GM23338 (cell line): Measurements from ENCODE around the gene SPAG16. TPM values are rescaled to one million over a fixed set of nuclear protein-coding genes. Genes with fewer than 3 reads are reported as not detected.

Experiments used
- ATAC-seq: fragments of 200-7000 bp; cut with Tn5 transposase; 3 replicates; pipeline ENCODE4 v1.9.1; 2020
- DNase-seq: peaks from one replicate; pipeline ENCODE4 v3.0.0-alpha.2; 2015; ENCODE audit warnings: low spot score
- H2AFZ ChIP-seq: fragments of 200-600 bp; sonication (generic); 2 replicates; pipeline ENCODE4 v1.8.0; 2016; ENCODE audit warnings: antibody characterized with exemption, mild to moderate bottlenecking, moderate library complexity
- H3F3A ChIP-seq: fragments of 200-600 bp; sonication (generic); replicated peaks from 2 replicates; pipeline ENCODE4 v1.8.0; 2017; ENCODE audit warnings: antibody characterized with exemption, mixed run types, low read depth
- H3K27ac ChIP-seq: fragments of 200-600 bp; sonication (generic); 2 replicates; pipeline ENCODE4 v1.6.1; 2016; ENCODE audit warnings: low read depth
- H3K27me3 ChIP-seq: fragments of 200-600 bp; sonication (generic); 2 replicates; pipeline ENCODE4 v1.8.0; 2016; ENCODE audit warnings: mild to moderate bottlenecking, mixed run types, moderate library complexity; ENCODE audit not compliant: insufficient read depth
- H3K36me3 ChIP-seq: fragments of 200-600 bp; sonication (generic); 2 replicates; pipeline ENCODE4 v1.8.0; 2016; ENCODE audit warnings: mild to moderate bottlenecking; ENCODE audit not compliant: insufficient read depth
- H3K4me1 ChIP-seq: fragments of 200-600 bp; sonication (generic); 2 replicates; pipeline ENCODE4 v1.8.0; 2016; ENCODE audit warnings: mild to moderate bottlenecking, moderate library complexity; ENCODE audit not compliant: insufficient read depth
- H3K4me2 ChIP-seq: fragments of 200-600 bp; sonication (generic); 2 replicates; pipeline ENCODE4 v1.7.1; 2017; ENCODE audit warnings: mixed run types
- H3K4me3 ChIP-seq: fragments of 200-600 bp; sonication (generic); 2 replicates; pipeline ENCODE4 v1.6.1; 2016; ENCODE audit warnings: mixed run types
- H3K79me2 ChIP-seq: fragments of 200-600 bp; sonication (generic); replicated peaks from 2 replicates; pipeline ENCODE4 v1.8.0; 2017; ENCODE audit warnings: mild to moderate bottlenecking; ENCODE audit not compliant: insufficient read depth
- H3K9me2 ChIP-seq: fragments of 200-600 bp; sonication (generic); 2 replicates; pipeline ENCODE4 v1.8.0; 2017; ENCODE audit not compliant: insufficient read depth
- H4K20me1 ChIP-seq: fragments of 200-600 bp; sonication (generic); replicated peaks from 2 replicates; pipeline ENCODE4 v1.8.0; 2017; ENCODE audit warnings: mild to moderate bottlenecking; ENCODE audit not compliant: insufficient read depth
- H3K27ac Mint-ChIP-seq: 2 replicates; pipeline ENCODE4 v1.8.0; 2020; ENCODE audit warnings: inconsistent platforms, mild to moderate bottlenecking, moderate library complexity, mixed read lengths
- H3K27me3 Mint-ChIP-seq: 3 replicates; pipeline ENCODE4 v1.8.0; 2022; ENCODE audit warnings: low read depth, mild to moderate bottlenecking, moderate library complexity, mixed read lengths, inconsistent platforms; ENCODE audit not compliant: insufficient read depth, poor library complexity
- H3K36me3 Mint-ChIP-seq: 3 replicates; pipeline ENCODE4 v1.8.0; 2021; ENCODE audit warnings: low read depth, mild to moderate bottlenecking, inconsistent platforms, moderate library complexity, mixed read lengths
- H3K4me1 Mint-ChIP-seq: 3 replicates; pipeline ENCODE4 v1.8.0; 2020; ENCODE audit warnings: mild to moderate bottlenecking, inconsistent platforms, mixed read lengths
- H3K4me3 Mint-ChIP-seq: 3 replicates; pipeline ENCODE4 v1.8.0; 2021; ENCODE audit warnings: moderate library complexity, mild to moderate bottlenecking, inconsistent platforms, mixed read lengths
- H3K9me3 Mint-ChIP-seq: 3 replicates; pipeline ENCODE4 v1.8.0; 2020; ENCODE audit warnings: moderate library complexity, mild to moderate bottlenecking, inconsistent platforms, mixed read lengths
- CREB1 ChIP-seq: fragments of 250-450 bp; sonication (Bioruptor Pico); IDR thresholded peaks from 2 replicates; pipeline ENCODE4 v1.5.0; 2020; ENCODE audit warnings: low read depth, mild to moderate bottlenecking, moderate library complexity
- EZH2 ChIP-seq: fragments of 200-600 bp; sonication (generic); IDR thresholded peaks from one replicate; pipeline ENCODE4 v1.8.0; 2017; ENCODE audit warnings: antibody characterized with exemption, mild to moderate bottlenecking, low read depth; ENCODE audit not compliant: unreplicated experiment
- EZH2phosphoT487 ChIP-seq: fragments of 200-600 bp; sonication (generic); IDR thresholded peaks from one replicate; pipeline ENCODE4 v1.8.1; 2018; ENCODE audit warnings: antibody characterized with exemption; ENCODE audit not compliant: unreplicated experiment
- JUNB ChIP-seq: IDR thresholded peaks from one replicate; pipeline ENCODE4 v1.6.1; 2016; ENCODE audit warnings: antibody characterized with exemption; ENCODE audit not compliant: unreplicated experiment
- NANOG ChIP-seq: IDR thresholded peaks from 2 replicates; pipeline ENCODE4 v1.6.1; 2016; ENCODE audit warnings: antibody characterized with exemption, borderline replicate concordance
- POLR2AphosphoS5 ChIP-seq: IDR thresholded peaks from 2 replicates; pipeline ENCODE4 v1.6.1; 2016; ENCODE audit warnings: antibody characterized with exemption, low read depth
- STAT1 ChIP-seq: IDR thresholded peaks from one replicate; pipeline ENCODE4 v1.6.1; 2016; ENCODE audit warnings: antibody characterized with exemption; ENCODE audit not compliant: unreplicated experiment
- ZNF114 ChIP-seq: fragments of 250-450 bp; sonication (Bioruptor Pico); IDR thresholded peaks from 2 replicates; pipeline ENCODE4 v1.5.0; 2020; ENCODE audit warnings: mild to moderate bottlenecking, moderate library complexity
- ZNF331 ChIP-seq: fragments of 250-450 bp; sonication (Bioruptor Pico); IDR thresholded peaks from 2 replicates; pipeline ENCODE4 v1.5.0; 2020; ENCODE audit warnings: low read depth, mild to moderate bottlenecking, moderate library complexity
- polyA plus RNA-seq: library from polyadenylated mRNA; unstranded; fragments of >200 nt; fragmentation: Nextera tagmentation; extraction: Ambion mirVana; gene quantifications from 2 replicates; pipeline ENCODE4 v1.2.1, GENCODE V29; 2016
- total RNA-seq: library from RNA; depleted of rRNA; stranded (reverse); fragments of >200 nt; shearing (Covaris generic); gene quantifications from 2 replicates; pipeline ENCODE4 v1.2.3, GENCODE V29; 2014
- TF ChIP-seq, protein P1 (sequence below): IDR thresholded peaks from 2 replicates; pipeline ENCODE4 v1.6.1; 2016; ENCODE audit warnings: antibody characterized with exemption
- TF ChIP-seq, protein P2 (sequence below): IDR thresholded peaks from one replicate; pipeline ENCODE4 v1.6.1; 2018; ENCODE audit warnings: antibody characterized with exemption; ENCODE audit not compliant: unreplicated experiment
- TF ChIP-seq, protein P3 (sequence below), 2 experiments: fragments of 200-600 bp in 1 of 2; sonication (generic) in 1 of 2; conservative IDR thresholded peaks; 2 replicates each; pipeline versions ENCODE4 v1.5.1 to v1.6.1; 2016 to 2017; ENCODE audit warnings: antibody characterized with exemption in 2 of 2, low read depth in 2 of 2, mild to moderate bottlenecking in 2 of 2, moderate library complexity in 1 of 2

The SPAG16 gene
- total and polyA plus RNA-seq, 2 experiments from 2014 or later, result 19.7 to 47.8 TPM

DNA sequence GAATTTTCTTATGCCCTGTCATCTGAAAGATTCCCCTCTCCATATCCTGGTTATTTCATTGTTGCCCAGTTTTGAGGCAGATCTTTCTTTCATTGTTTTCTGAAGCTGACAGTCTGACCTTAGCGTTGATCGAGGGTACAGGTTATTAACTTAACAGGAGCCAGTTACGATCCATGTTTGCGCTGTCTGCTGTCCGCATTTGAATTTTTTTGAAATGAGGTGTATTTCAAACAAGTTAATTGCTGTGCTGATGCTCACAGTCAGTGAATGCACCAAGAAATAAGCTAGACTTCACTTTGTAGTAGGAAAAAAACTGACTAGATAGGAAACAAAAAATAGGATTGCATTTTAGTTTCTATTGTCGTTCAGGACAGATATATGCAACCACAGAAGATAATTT is 34.8 kb upstream of the SPAG16 start:
- Mint-ChIP-seq H3K4me1 (peaks cover 10% of the 10 kb centered on the region; the same call in 2 of the 3 replicates), H3K4me3 (no peak overlapping the region), H3K9me3 (no peaks in the 10 kb centered on the region), H3K36me3 (no peaks in the 10 kb centered on the region), H3K27ac (no peak overlapping the region; the same call in 1 of the 2 replicates), H3K27me3 (no peaks in the 10 kb centered on the region)
- Histone ChIP-seq H3K4me2 (no peak overlapping the region), H3K4me3 (no peak overlapping the region), H3K4me1 (peaks cover 8% of the 10 kb centered on the region), H4K20me1 (no peaks in the 10 kb centered on the region), H3K27ac (no peak overlapping the region), H3K36me3 (no peaks in the 10 kb centered on the region), H3K79me2 (no peaks in the 10 kb centered on the region), H3K27me3 (no peaks in the 10 kb centered on the region), H3K9me2 (no peaks in the 10 kb centered on the region), H3F3A (no peaks in the 10 kb centered on the region), H2AFZ (no peak overlapping the region)
- ATAC-seq (no peak), DNase-seq (no peak)
- no peak for TF ChIP-seq ZNF331 (CRISPR knock-in tag)
- no peak for TF ChIP-seq JUNB
- TF ChIP-seq CREB1, result no peak
- TF ChIP-seq, protein P1, sequence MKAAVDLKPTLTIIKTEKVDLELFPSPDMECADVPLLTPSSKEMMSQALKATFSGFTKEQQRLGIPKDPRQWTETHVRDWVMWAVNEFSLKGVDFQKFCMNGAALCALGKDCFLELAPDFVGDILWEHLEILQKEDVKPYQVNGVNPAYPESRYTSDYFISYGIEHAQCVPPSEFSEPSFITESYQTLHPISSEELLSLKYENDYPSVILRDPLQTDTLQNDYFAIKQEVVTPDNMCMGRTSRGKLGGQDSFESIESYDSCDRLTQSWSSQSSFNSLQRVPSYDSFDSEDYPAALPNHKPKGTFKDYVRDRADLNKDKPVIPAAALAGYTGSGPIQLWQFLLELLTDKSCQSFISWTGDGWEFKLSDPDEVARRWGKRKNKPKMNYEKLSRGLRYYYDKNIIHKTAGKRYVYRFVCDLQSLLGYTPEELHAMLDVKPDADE, result no peak
- TF ChIP-seq EZH2, result no peak
- no peak for TF ChIP-seq POLR2AphosphoS5
- no peak for TF ChIP-seq STAT1
- no peak for TF ChIP-seq ZNF114 (CRISPR knock-in tag)
- TF ChIP-seq EZH2phosphoT487, result no peak
- no peak for TF ChIP-seq NANOG
- TF ChIP-seq, protein P2, sequence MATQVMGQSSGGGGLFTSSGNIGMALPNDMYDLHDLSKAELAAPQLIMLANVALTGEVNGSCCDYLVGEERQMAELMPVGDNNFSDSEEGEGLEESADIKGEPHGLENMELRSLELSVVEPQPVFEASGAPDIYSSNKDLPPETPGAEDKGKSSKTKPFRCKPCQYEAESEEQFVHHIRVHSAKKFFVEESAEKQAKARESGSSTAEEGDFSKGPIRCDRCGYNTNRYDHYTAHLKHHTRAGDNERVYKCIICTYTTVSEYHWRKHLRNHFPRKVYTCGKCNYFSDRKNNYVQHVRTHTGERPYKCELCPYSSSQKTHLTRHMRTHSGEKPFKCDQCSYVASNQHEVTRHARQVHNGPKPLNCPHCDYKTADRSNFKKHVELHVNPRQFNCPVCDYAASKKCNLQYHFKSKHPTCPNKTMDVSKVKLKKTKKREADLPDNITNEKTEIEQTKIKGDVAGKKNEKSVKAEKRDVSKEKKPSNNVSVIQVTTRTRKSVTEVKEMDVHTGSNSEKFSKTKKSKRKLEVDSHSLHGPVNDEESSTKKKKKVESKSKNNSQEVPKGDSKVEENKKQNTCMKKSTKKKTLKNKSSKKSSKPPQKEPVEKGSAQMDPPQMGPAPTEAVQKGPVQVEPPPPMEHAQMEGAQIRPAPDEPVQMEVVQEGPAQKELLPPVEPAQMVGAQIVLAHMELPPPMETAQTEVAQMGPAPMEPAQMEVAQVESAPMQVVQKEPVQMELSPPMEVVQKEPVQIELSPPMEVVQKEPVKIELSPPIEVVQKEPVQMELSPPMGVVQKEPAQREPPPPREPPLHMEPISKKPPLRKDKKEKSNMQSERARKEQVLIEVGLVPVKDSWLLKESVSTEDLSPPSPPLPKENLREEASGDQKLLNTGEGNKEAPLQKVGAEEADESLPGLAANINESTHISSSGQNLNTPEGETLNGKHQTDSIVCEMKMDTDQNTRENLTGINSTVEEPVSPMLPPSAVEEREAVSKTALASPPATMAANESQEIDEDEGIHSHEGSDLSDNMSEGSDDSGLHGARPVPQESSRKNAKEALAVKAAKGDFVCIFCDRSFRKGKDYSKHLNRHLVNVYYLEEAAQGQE, result no peak
- TF ChIP-seq, protein P3, sequence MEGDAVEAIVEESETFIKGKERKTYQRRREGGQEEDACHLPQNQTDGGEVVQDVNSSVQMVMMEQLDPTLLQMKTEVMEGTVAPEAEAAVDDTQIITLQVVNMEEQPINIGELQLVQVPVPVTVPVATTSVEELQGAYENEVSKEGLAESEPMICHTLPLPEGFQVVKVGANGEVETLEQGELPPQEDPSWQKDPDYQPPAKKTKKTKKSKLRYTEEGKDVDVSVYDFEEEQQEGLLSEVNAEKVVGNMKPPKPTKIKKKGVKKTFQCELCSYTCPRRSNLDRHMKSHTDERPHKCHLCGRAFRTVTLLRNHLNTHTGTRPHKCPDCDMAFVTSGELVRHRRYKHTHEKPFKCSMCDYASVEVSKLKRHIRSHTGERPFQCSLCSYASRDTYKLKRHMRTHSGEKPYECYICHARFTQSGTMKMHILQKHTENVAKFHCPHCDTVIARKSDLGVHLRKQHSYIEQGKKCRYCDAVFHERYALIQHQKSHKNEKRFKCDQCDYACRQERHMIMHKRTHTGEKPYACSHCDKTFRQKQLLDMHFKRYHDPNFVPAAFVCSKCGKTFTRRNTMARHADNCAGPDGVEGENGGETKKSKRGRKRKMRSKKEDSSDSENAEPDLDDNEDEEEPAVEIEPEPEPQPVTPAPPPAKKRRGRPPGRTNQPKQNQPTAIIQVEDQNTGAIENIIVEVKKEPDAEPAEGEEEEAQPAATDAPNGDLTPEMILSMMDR (conservative IDR thresholded peaks at IDR 0.05; ENCODE audit: low read depth in 2 of 2), result no peak
